OCI-LY7 (cell line): ENCODE data around the gene SLC30A4. TPM values are rescaled to one million over a fixed set of nuclear protein-coding genes. Genes with fewer than 3 reads are reported as not detected.
"Not testable (repeated sequence)": the region's sequence is repeated elsewhere in the genome, so short reads cannot be mapped to it uniquely, and the experiment has no call there.

Experiments
- BruUV-seq: library from RNA; stranded (reverse); fragments of 400-500 nt; replicated peaks from 2 replicates; lab custom pipeline; 2021; lab: Mats Ljungman, UMichigan
- CTCF ChIA-PET: fragments of 300-600 bp; sonication (Branson Sonifier 250); formaldehyde crosslinking; loops from one replicate; lab custom pipeline; 2022; ENCODE audit warnings: antibody characterized with exemption; ENCODE audit not compliant: unreplicated experiment; lab: Charles Lee
- POLR2A ChIA-PET: fragments of 300-600 bp; sonication (Branson Sonifier 250); formaldehyde crosslinking; loops from one replicate; lab custom pipeline; 2022; ENCODE audit warnings: antibody characterized with exemption; lab: Charles Lee
- DNase-seq: peaks from one replicate; pipeline ENCODE4 v3.0.0-alpha.2; 2015; ENCODE audit warnings: low spot score
- H2AFZ ChIP-seq: fragments of 200-600 bp; sonication (generic), shearing (Covaris generic); 2 replicates; pipeline ENCODE4 v1.6.1; 2014; ENCODE audit warnings: mild to moderate bottlenecking, antibody characterized with exemption, low read length, moderate library complexity
- H3K27ac ChIP-seq: fragments of 200-600 bp; sonication (generic); 2 replicates; pipeline ENCODE4 v1.5.1; 2014; ENCODE audit warnings: mixed run types, low read depth, mild to moderate bottlenecking, moderate library complexity, low read length, inconsistent platforms; ENCODE audit not compliant: poor library complexity, severe bottlenecking
- H3K36me3 ChIP-seq: fragments of 200-600 bp; sonication (generic); 2 replicates; pipeline ENCODE4 v1.6.1; 2014; ENCODE audit warnings: mild to moderate bottlenecking, antibody characterized with exemption, low read length, moderate library complexity, mixed read lengths; ENCODE audit not compliant: insufficient read depth
- H3K4me1 ChIP-seq: fragments of 200-600 bp; sonication (generic); 2 replicates; pipeline ENCODE4 v1.5.1; 2014; ENCODE audit warnings: mild to moderate bottlenecking, low read length; ENCODE audit not compliant: insufficient read depth, poor library complexity, severe bottlenecking
- H3K4me2 ChIP-seq: fragments of 200-600 bp; sonication (generic); 2 replicates; pipeline ENCODE4 v1.6.1; 2014; ENCODE audit warnings: mild to moderate bottlenecking, low read length
- H3K4me3 ChIP-seq: fragments of 200-600 bp; sonication (generic); 2 replicates; pipeline ENCODE4 v1.5.1; 2014; ENCODE audit warnings: mild to moderate bottlenecking, low read depth, low read length; ENCODE audit not compliant: poor library complexity, severe bottlenecking
- H3K79me2 ChIP-seq: fragments of 200-600 bp; sonication (generic); 2 replicates; pipeline ENCODE4 v1.6.1; 2016; ENCODE audit warnings: low read depth, mild to moderate bottlenecking, low read length, moderate library complexity, mixed read lengths; ENCODE audit not compliant: insufficient read depth
- H3K9me2 ChIP-seq: fragments of 200-600 bp; sonication (generic); 2 replicates; pipeline ENCODE4 v1.6.1; 2016; ENCODE audit warnings: mild to moderate bottlenecking, low read length, mixed read lengths; ENCODE audit not compliant: insufficient read depth
- H3K9me3 ChIP-seq: fragments of 200-600 bp; sonication (generic); 2 replicates; pipeline ENCODE4 v1.6.1; 2014; ENCODE audit warnings: mild to moderate bottlenecking, mixed run types, low read length, mixed read lengths
- H4K20me1 ChIP-seq: fragments of 200-600 bp; sonication (generic); 2 replicates; pipeline ENCODE4 v1.6.1; 2014; ENCODE audit warnings: mild to moderate bottlenecking, antibody characterized with exemption, low read length, moderate library complexity, mixed read lengths; ENCODE audit not compliant: insufficient read depth
- EZH2phosphoT487 ChIP-seq: fragments of 200-600 bp; sonication (generic); IDR thresholded peaks from 2 replicates; pipeline ENCODE4 v1.6.1; 2018; ENCODE audit warnings: low read depth, borderline replicate concordance, mild to moderate bottlenecking, mixed run types, antibody characterized with exemption, low read length, moderate library complexity, mixed read lengths
- intact Hi-C: fragments of 100-400 bp; cut with micrococcal nuclease; formaldehyde crosslinking; loops from one replicate; pipeline ENCODE4 v1.10.0; 2022; ENCODE audit not compliant: unreplicated experiment
- total RNA-seq, 2 experiments: library from RNA; depleted of rRNA in 1 of 2; stranded (reverse); fragments of >200 nt in 1 of 2; shearing (Covaris generic) in 1 of 2; gene quantifications; 2 replicates each; pipeline ENCODE4 v1.2.3, GENCODE V29; 2014 to 2022
- TF ChIP-seq, protein P1 (sequence below): fragments of 200-600 bp; sonication (generic); conservative IDR thresholded peaks from 2 replicates; pipeline ENCODE4 v1.5.1; 2014; ENCODE audit warnings: mild to moderate bottlenecking, antibody characterized with exemption, low read length, moderate library complexity, mixed read lengths

SLC30A4 gene
- total RNA-seq, 2 experiments from 2014 or later: 0.13 to 3.5 TPM

- no peak overlapping the region for H2AFZ ChIP-seq
- H3K4me3 ChIP-seq: no peak overlapping the region
- no peak for TF ChIP-seq EZH2phosphoT487
- TF ChIP-seq, protein P1, sequence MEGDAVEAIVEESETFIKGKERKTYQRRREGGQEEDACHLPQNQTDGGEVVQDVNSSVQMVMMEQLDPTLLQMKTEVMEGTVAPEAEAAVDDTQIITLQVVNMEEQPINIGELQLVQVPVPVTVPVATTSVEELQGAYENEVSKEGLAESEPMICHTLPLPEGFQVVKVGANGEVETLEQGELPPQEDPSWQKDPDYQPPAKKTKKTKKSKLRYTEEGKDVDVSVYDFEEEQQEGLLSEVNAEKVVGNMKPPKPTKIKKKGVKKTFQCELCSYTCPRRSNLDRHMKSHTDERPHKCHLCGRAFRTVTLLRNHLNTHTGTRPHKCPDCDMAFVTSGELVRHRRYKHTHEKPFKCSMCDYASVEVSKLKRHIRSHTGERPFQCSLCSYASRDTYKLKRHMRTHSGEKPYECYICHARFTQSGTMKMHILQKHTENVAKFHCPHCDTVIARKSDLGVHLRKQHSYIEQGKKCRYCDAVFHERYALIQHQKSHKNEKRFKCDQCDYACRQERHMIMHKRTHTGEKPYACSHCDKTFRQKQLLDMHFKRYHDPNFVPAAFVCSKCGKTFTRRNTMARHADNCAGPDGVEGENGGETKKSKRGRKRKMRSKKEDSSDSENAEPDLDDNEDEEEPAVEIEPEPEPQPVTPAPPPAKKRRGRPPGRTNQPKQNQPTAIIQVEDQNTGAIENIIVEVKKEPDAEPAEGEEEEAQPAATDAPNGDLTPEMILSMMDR: no peak
- BruUV-seq: no TSS peak
- ChIA-PET POLR2A (interaction anchor here (1.3 kb wide), 1 partner anchor 9 kb away, joined by 4 read pairs; no protein-coding TSS in a partner anchor), CTCF (no interaction called here)
- no peaks in the 10 kb centered on the region for H4K20me1 ChIP-seq
- H3K9me2 ChIP-seq: no peaks in the 10 kb centered on the region
- no peaks in the 10 kb centered on the region for H3K36me3 ChIP-seq
- H3K4me1 ChIP-seq: no peaks in the 10 kb centered on the region
- no peak overlapping the region for H3K4me2 ChIP-seq
- DNase-seq: no peak
- intact Hi-C loops: no loop called here
- no peak overlapping the region for H3K27ac ChIP-seq
- H3K79me2 ChIP-seq: no peaks in the 10 kb centered on the region
- no peaks in the 10 kb centered on the region for H3K9me3 ChIP-seq
These were observed 12.3 kb upstream of the SLC30A4 start for GRCh38 chr15:45534821-45535220.

GRCh38 chr15:45532892-45533291 is 10.3 kb upstream of the SLC30A4 start:
- H3K4me3 ChIP-seq, H4K20me1 ChIP-seq, POLR2A ChIA-PET, BruUV-seq, H3K79me2 ChIP-seq, H3K27ac ChIP-seq, H3K4me2 ChIP-seq, intact Hi-C loops, H3K9me2 ChIP-seq, CTCF ChIA-PET, H3K9me3 ChIP-seq, H3K4me1 ChIP-seq, H2AFZ ChIP-seq, H3K36me3 ChIP-seq, DNase-seq: not testable (repeated sequence)

- no peak for TF ChIP-seq EZH2phosphoT487
- TF ChIP-seq, protein P1: no peak
- no peaks in the 10 kb centered on the region for H4K20me1 ChIP-seq
- no peaks in the 10 kb centered on the region for H3K9me2 ChIP-seq
- no peaks in the 10 kb centered on the region for H3K79me2 ChIP-seq
- DNase-seq: no peak
- H3K9me3 ChIP-seq: no peaks in the 10 kb centered on the region
- H2AFZ ChIP-seq: no peak overlapping the region
- ChIA-PET CTCF (no interaction called here), POLR2A (interaction anchor here (0.7 to 1.8 kb wide), 4 partner anchors 12 to 57 kb away, joined by 3 to 8 read pairs (median 6); no protein-coding TSS in a partner anchor)
- no peak overlapping the region for H3K27ac ChIP-seq
- H3K36me3 ChIP-seq: no peaks in the 10 kb centered on the region
- no peak overlapping the region for H3K4me3 ChIP-seq
- intact Hi-C loops: no loop called here
- no peak overlapping the region for H3K4me2 ChIP-seq
- BruUV-seq: no TSS peak
- no peaks in the 10 kb centered on the region for H3K4me1 ChIP-seq
These were observed 7.1 kb upstream of the SLC30A4 start for GRCh38 chr15:45529613-45530012.
